Measurements from ENCODE around the gene ZNF365. TPM values are rescaled to one million over a fixed set of nuclear protein-coding genes. Genes with fewer than 3 reads are reported as not detected.

The ZNF365 gene
- total RNA-seq, 1 donor from 2014 or later: not detected

DNA sequence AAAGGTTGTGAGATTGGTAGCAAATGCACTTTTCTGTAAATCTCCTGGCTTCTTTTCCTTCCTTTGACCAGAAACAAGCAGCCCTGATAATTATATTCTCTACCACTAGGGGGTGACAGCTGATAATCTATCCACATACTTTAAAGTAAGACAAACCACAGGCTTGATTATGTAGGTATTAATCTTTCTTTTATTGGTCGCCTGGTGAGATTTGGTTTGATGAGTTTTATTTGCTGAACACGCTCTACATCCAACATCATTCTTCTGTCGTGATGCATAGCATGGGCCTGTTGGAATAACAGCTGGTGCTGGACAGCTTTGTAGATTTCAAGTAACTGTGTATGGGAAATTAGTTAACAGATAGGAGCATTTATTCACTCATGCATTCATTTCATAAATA is 63.5 kb downstream of the ZNF365 start:
- Mint-ChIP-seq H3K9me3 (no peaks in the 10 kb centered on the region), H3K27ac (no peak overlapping the region), H3K36me3 (ENCODE audit: low read depth) (no peaks in the 10 kb centered on the region), H3K27me3 (ENCODE audit: insufficient read depth) (peaks cover 15% of the 10 kb centered on the region), H3K4me3 (no peak overlapping the region), H3K4me1 (ENCODE audit: low read depth) (peaks cover 12% of the 10 kb centered on the region)
- no peak for DNase-seq (ENCODE audit: low spot score)
- intact Hi-C loops (cut with micrococcal nuclease): loop anchor here (1.0 to 10.0 kb wide), 7 partner anchors 157 to 1287 kb away; partner anchors contain the start of gene EGR2

- no peak for DNase-seq (ENCODE audit: low spot score)
- Mint-ChIP-seq H3K4me1 (ENCODE audit: low read depth) (no peaks in the 10 kb centered on the region), H3K36me3 (ENCODE audit: low read depth) (no peaks in the 10 kb centered on the region), H3K27me3 (ENCODE audit: insufficient read depth) (peaks cover 23% of the 10 kb centered on the region), H3K27ac (no peak overlapping the region), H3K4me3 (no peak overlapping the region), H3K9me3 (no peaks in the 10 kb centered on the region)
- intact Hi-C loops (cut with micrococcal nuclease): no loop called here
These were observed 67.8 kb downstream of the ZNF365 start for GRCh38 chr10:62442006-62442405.

GRCh38 chr10:62442894-62443669 is 68.9 kb downstream of the ZNF365 start:
- Mint-ChIP-seq H3K27me3 (ENCODE audit: insufficient read depth) (peaks cover 19% of the 10 kb centered on the region), H3K27ac (no peak overlapping the region)
- intact Hi-C loops (cut with micrococcal nuclease): no loop called here

GRCh38 chr10:62443866-62444265 is 69.7 kb downstream of the ZNF365 start:
- DNase-seq (ENCODE audit: low spot score): no peak
- intact Hi-C loops (cut with micrococcal nuclease): no loop called here
- no peak overlapping the region for H3K27ac Mint-ChIP-seq

More at GRCh38 chr10:62442894-62443669, 68.9 kb downstream of the ZNF365 start:
- no peak for DNase-seq (ENCODE audit: low spot score)
- no peaks in the 10 kb centered on the region for H3K4me1 Mint-ChIP-seq (ENCODE audit: low read depth)
- H3K36me3 Mint-ChIP-seq (ENCODE audit: low read depth): no peaks in the 10 kb centered on the region
- no peaks in the 10 kb centered on the region for H3K9me3 Mint-ChIP-seq
- no peak overlapping the region for H3K4me3 Mint-ChIP-seq

GRCh38 chr10:62446627-62447026 is 72.5 kb downstream of the ZNF365 start:
- Mint-ChIP-seq H3K4me1 (ENCODE audit: low read depth) (no peaks in the 10 kb centered on the region), H3K4me3 (no peak overlapping the region), H3K9me3 (no peaks in the 10 kb centered on the region), H3K36me3 (ENCODE audit: low read depth) (no peaks in the 10 kb centered on the region), H3K27ac (no peak overlapping the region), H3K27me3 (ENCODE audit: insufficient read depth) (peaks cover 19% of the 10 kb centered on the region)
- DNase-seq (ENCODE audit: low spot score): no peak
- intact Hi-C loops (cut with micrococcal nuclease): no loop called here

More at GRCh38 chr10:62443866-62444265, 69.7 kb downstream of the ZNF365 start:
- H3K4me3 Mint-ChIP-seq: no peak overlapping the region
- H3K4me1 Mint-ChIP-seq (ENCODE audit: low read depth): no peaks in the 10 kb centered on the region
- no peaks in the 10 kb centered on the region for H3K9me3 Mint-ChIP-seq
- peaks cover 19% of the 10 kb centered on the region for H3K27me3 Mint-ChIP-seq (ENCODE audit: insufficient read depth)
- no peaks in the 10 kb centered on the region for H3K36me3 Mint-ChIP-seq (ENCODE audit: low read depth)

GRCh38 chr10:62450912-62451610 is 76.9 kb downstream of the ZNF365 start:
- Mint-ChIP-seq H3K27ac (no peak overlapping the region), H3K4me3 (no peak overlapping the region), H3K36me3 (ENCODE audit: low read depth) (no peaks in the 10 kb centered on the region), H3K27me3 (ENCODE audit: insufficient read depth) (peaks cover 19% of the 10 kb centered on the region), H3K4me1 (ENCODE audit: low read depth) (no peaks in the 10 kb centered on the region), H3K9me3 (no peaks in the 10 kb centered on the region)
- intact Hi-C loops (cut with micrococcal nuclease): no loop called here
- DNase-seq (ENCODE audit: low spot score): no peak

- H3K27me3 Mint-ChIP-seq (ENCODE audit: insufficient read depth): peaks cover 18% of the 10 kb centered on the region
- DNase-seq (ENCODE audit: low spot score): no peak
- H3K4me3 Mint-ChIP-seq: no peak overlapping the region
- H3K4me1 Mint-ChIP-seq (ENCODE audit: low read depth): peaks cover 5% of the 10 kb centered on the region
- no peaks in the 10 kb centered on the region for H3K36me3 Mint-ChIP-seq (ENCODE audit: low read depth)
- no peak overlapping the region for H3K27ac Mint-ChIP-seq
- intact Hi-C loops (cut with micrococcal nuclease): no loop called here
- H3K9me3 Mint-ChIP-seq: no peaks in the 10 kb centered on the region
These were observed 77.4 kb downstream of the ZNF365 start for GRCh38 chr10:62451611-62451975.

Other genes with a start within 250 kb of the ZNF365 start
- gene RTKN2, start 105.5 kb upstream of the ZNF365 start, total RNA-seq: 3.0 and 3.7 TPM in 2 replicates

Measured in activated T-helper 1 cell treated with anti-CD3 and anti-CD28 coated beads, Interleukin-12 subunit alpha, Interleukin-12 subunit beta, Interleukin-2, Interleukin-4 antibody, amounts not matched to agents 30 ng/mL and 10 ng/mL and 1 ng/mL, durations not matched to agents 14 hours and 24 hours and 36 hours (primary cell).